GM12878 (cell line): ENCODE measurements around the gene SPRR2A. TPM values are rescaled to one million over a fixed set of nuclear protein-coding genes. Genes with fewer than 3 reads are reported as not detected.

ENCODE experiments used
- ATAC-seq: fragments of 200-7000 bp; cut with Tn5 transposase; 3 replicates; pipeline ENCODE4 v1.9.1; 2020; ENCODE audit warnings: mild to moderate bottlenecking, moderate library complexity
- BruUV-seq: library from RNA; stranded (reverse); fragments of 400-500 nt; replicated peaks from 2 replicates; lab custom pipeline; 2021; lab: Mats Ljungman, UMichigan
- CTCF ChIA-PET: fragments of 300-600 bp; sonication (Branson Sonifier 250); formaldehyde crosslinking; extraction: SDS; loops from one replicate; lab custom pipeline; 2021; ENCODE audit warnings: inconsistent platforms; lab: Yijun Ruan, JAX
- POLR2A ChIA-PET: fragments of 350-600 bp; formaldehyde crosslinking; extraction: SDS; loops from one replicate; lab custom pipeline; 2021; ENCODE audit warnings: inconsistent platforms; lab: Charles Lee
- RAD21 ChIA-PET: fragments of 300-600 bp; sonication (Branson Sonifier 250); formaldehyde crosslinking; loops from one replicate; lab custom pipeline; 2023; ENCODE audit warnings: antibody characterized with exemption; ENCODE audit not compliant: unreplicated experiment; lab: Charles Lee
- SMC1A ChIA-PET: fragments of 300-600 bp; sonication (Branson Sonifier 250); formaldehyde crosslinking; loops from one replicate; lab custom pipeline; 2023; ENCODE audit not compliant: unreplicated experiment, uncharacterized antibody; lab: Charles Lee
- DNase-seq: peaks from one replicate; pipeline ENCODE4 v3.0.0-alpha.2; 2011; ENCODE audit warnings: low read depth, low spot score
- FAIRE-seq: peaks from 3 replicates; lab custom pipeline; 2011; peaks lifted over from hg19 to GRCh38; lab: Jason Lieb, UNC
- H2AFZ ChIP-seq: 2 replicates; pipeline ENCODE4 v1.6.0; 2011; ENCODE audit warnings: low read depth, low read length, control low read depth; ENCODE audit not compliant: control insufficient read depth
- H3K27ac ChIP-seq: 2 replicates; pipeline ENCODE4 v1.5.1; 2011; ENCODE audit warnings: control low read depth; ENCODE audit not compliant: control insufficient read depth, insufficient read depth
- H3K27me3 ChIP-seq, 2 experiments: replicated peaks in 1 of 2; 2 replicates each; pipeline versions ENCODE4 v1.6.0 to v1.6.1; 2011; ENCODE audit warnings: low read length in 1 of 2; ENCODE audit not compliant: control insufficient read depth in 2 of 2, insufficient read depth in 2 of 2
- H3K36me3 ChIP-seq, 2 experiments: 2 replicates each; pipeline ENCODE4 v1.5.1; 2011; ENCODE audit warnings: low read length in 1 of 2; ENCODE audit not compliant: control insufficient read depth in 2 of 2, insufficient read depth in 2 of 2
- H3K4me1 ChIP-seq: 2 replicates; pipeline ENCODE4 v1.6.1; 2011; ENCODE audit warnings: mild to moderate bottlenecking, low read length, moderate library complexity, mixed read lengths; ENCODE audit not compliant: control insufficient read depth, insufficient read depth
- H3K4me2 ChIP-seq: 2 replicates; pipeline ENCODE4 v1.6.0; 2011; ENCODE audit warnings: control low read depth; ENCODE audit not compliant: control insufficient read depth, insufficient read depth
- H3K4me3 ChIP-seq: fragments of 200-600 bp; sonication (generic); 2 replicates; pipeline ENCODE4 v1.5.1; 2016
- H3K79me2 ChIP-seq: 2 replicates; pipeline ENCODE4 v1.6.0; 2011; ENCODE audit warnings: low read length; ENCODE audit not compliant: control insufficient read depth, insufficient read depth
- H3K9ac ChIP-seq: 2 replicates; pipeline ENCODE4 v1.8.0; 2011; ENCODE audit warnings: low read length, control low read depth, mixed read lengths; ENCODE audit not compliant: control insufficient read depth, insufficient read depth
- H3K9me3 ChIP-seq: replicated peaks from 3 replicates; pipeline ENCODE4 v1.5.1; 2011; ENCODE audit warnings: mild to moderate bottlenecking, low read length; ENCODE audit not compliant: control insufficient read depth, insufficient read depth
- H4K20me1 ChIP-seq: 2 replicates; pipeline ENCODE4 v1.6.0; 2011; ENCODE audit not compliant: control insufficient read depth, insufficient read depth
- CUX1 ChIP-seq: IDR thresholded peaks from 2 replicates; pipeline ENCODE4 v1.6.1; 2012; ENCODE audit warnings: improper control_type of control experiment, low read depth, low read length; ENCODE audit not compliant: insufficient replicate concordance
- E2F8 ChIP-seq: fragments of 450-650 bp; IDR thresholded peaks from 2 replicates; pipeline ENCODE4 v1.6.1; 2018; ENCODE audit warnings: mild to moderate bottlenecking, low read depth, moderate library complexity; ENCODE audit not compliant: partially characterized antibody
- RB1 ChIP-seq: fragments of 450-650 bp; formaldehyde crosslinking; IDR thresholded peaks from 2 replicates; pipeline ENCODE4 v1.6.1; 2017; ENCODE audit warnings: mild to moderate bottlenecking, borderline replicate concordance
- TARDBP ChIP-seq: IDR thresholded peaks from 2 replicates; pipeline ENCODE4 v1.6.1; 2016; ENCODE audit warnings: borderline replicate concordance
- TBL1XR1 ChIP-seq: IDR thresholded peaks from 2 replicates; pipeline ENCODE4 v1.6.1; 2012; ENCODE audit warnings: low read depth, low read length, improper control_type of control experiment
- ZNF592 ChIP-seq: fragments of 450-650 bp; IDR thresholded peaks from 2 replicates; pipeline ENCODE4 v1.6.1; 2017; ENCODE audit warnings: mild to moderate bottlenecking, moderate library complexity
- ZNF687 ChIP-seq: fragments of 450-650 bp; IDR thresholded peaks from 2 replicates; pipeline ENCODE4 v1.6.1; 2017; ENCODE audit warnings: mild to moderate bottlenecking, moderate library complexity
- in situ Hi-C: fragments of 300-500 bp; cut with MboI; formaldehyde crosslinking; loops from 9 replicates; pipeline ENCODE4 v1.14.3; 2018; ENCODE audit warnings: mixed read lengths
- intact Hi-C: fragments of 100-400 bp; cut with micrococcal nuclease; formaldehyde crosslinking; loops from one replicate; pipeline ENCODE4 v1.14.2; 2022; ENCODE audit not compliant: unreplicated experiment
- polyA plus RNA-seq, 11 experiments: library from polyadenylated mRNA; depleted of rRNA in 4 of 11; unstranded in 6 of 11; stranded (reverse) in 5 of 11; fragments of >200 nt; fragmentation: Nextera tagmentation in 4 of 11; fragmentation: Illumina TruSeq in 1 of 11; extraction: Ambion mirVana in 4 of 11; extraction: Trizol in 1 of 11; gene quantifications; 1 replicate in 1 of 11; 2 replicates in 10 of 11; pipeline versions ENCODE4 v1.2.1 to v1.2.3, GENCODE V29; 2011 to 2016; ENCODE audit warnings: inconsistent platforms in 2 of 11, missing spikeins in 2 of 11, low read depth in 1 of 11
- total RNA-seq, 4 experiments: library from RNA; depleted of rRNA in 3 of 4; stranded (reverse); fragments of >200 nt in 3 of 4; fragmentation: Illumina TruSeq in 1 of 4; extraction: Trizol in 1 of 4; gene quantifications; 2 replicates each; pipeline versions ENCODE4 v1.2.1 to v1.2.3, GENCODE V29; 2013 to 2021

SPRR2A gene
- total and polyA plus RNA-seq, 10 of the 15 experiments (the other 5 are each of a cell fraction or from before 2014, with no cell fraction given) = not detected

GRCh38 chr1:153095764-153096163 is 38.5 kb upstream of the SPRR2A start:
- Histone ChIP-seq H3K9ac (no peak overlapping the region), H4K20me1 (no peaks in the 10 kb centered on the region), H3K4me3 (no peak overlapping the region), H3K4me1 (no peaks in the 10 kb centered on the region), H3K27ac (no peak overlapping the region), H3K4me2 (no peak overlapping the region), H2AFZ (no peak overlapping the region), H3K9me3 (no peaks in the 10 kb centered on the region), H3K27me3 (no peaks in the 10 kb centered on the region), H3K79me2 (no peaks in the 10 kb centered on the region), H3K36me3 (no peaks in the 10 kb centered on the region)
- ChIA-PET RAD21 (no interaction called here), POLR2A (no interaction called here), CTCF (interaction anchor here (1.1 kb wide), 1 partner anchor 97 kb away, joined by 3 read pairs; no protein-coding TSS in a partner anchor), SMC1A (interaction anchor here (1.0 to 1.1 kb wide), 2 partner anchors 30 to 134 kb away, joined by 3 to 4 read pairs; no protein-coding TSS in a partner anchor)
- intact Hi-C loops = no loop called here
- no peak for DNase-seq
- BruUV-seq = no TSS peak
- in situ Hi-C loops = no loop called here
- ATAC-seq = no peak
- no peak for FAIRE-seq
- TF ChIP-seq TARDBP (no peak), CUX1 (no peak), RB1 (no peak), TBL1XR1 (no peak), ZNF687 (no peak), E2F8 (no peak), ZNF592 (no peak)
